ENCODE data around the gene CKLF.

The CKLF gene

DNA sequence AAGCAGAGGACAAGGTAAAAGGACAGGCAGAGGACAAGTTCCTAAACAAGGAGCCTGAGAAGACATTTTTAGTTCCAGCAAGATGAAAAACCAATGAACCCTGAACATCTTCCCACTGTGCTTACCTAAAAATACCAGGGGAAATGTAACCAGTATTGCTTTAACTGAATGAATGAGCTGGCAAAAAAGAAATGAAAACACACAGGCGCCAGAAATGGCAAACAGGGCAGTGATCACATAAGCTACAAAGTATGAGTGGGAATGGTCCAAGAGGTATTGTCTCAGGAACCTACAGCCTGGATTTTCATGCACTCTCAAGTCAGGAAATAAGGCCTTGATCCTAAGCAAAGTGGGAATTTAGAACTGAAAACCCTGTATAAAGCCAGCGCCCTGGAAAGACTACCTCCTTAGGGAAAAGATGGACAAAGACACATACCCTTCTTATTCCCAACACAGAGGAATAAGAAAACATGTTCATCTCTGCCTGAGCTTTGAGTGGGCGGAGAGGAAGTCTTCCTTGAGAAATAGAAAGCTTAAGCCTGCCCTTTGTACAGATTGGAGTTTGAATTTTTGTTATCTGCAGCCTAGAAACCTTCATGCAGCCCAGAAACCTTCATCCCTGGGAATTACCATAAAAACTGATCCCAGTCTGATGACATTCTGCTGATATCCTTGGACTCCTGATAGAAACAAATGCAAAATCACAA, 29.0 kb downstream of the CKLF start:
- TF ChIP-seq GATA3 (IDR thresholded peaks at IDR 0.05; ENCODE audit: low read depth, low read length) (no peak), GATA2 (IDR thresholded peaks at IDR 0.05; ENCODE audit: low read depth, low read length) (no peak)

GRCh38 chr16:66585481-66586239, 33.3 kb downstream of the CKLF start:
- TF ChIP-seq GATA2 (IDR thresholded peaks at IDR 0.05; ENCODE audit: low read depth, low read length) (no peak), GATA3 (IDR thresholded peaks at IDR 0.05; ENCODE audit: low read depth, low read length) (no peak)

DNA sequence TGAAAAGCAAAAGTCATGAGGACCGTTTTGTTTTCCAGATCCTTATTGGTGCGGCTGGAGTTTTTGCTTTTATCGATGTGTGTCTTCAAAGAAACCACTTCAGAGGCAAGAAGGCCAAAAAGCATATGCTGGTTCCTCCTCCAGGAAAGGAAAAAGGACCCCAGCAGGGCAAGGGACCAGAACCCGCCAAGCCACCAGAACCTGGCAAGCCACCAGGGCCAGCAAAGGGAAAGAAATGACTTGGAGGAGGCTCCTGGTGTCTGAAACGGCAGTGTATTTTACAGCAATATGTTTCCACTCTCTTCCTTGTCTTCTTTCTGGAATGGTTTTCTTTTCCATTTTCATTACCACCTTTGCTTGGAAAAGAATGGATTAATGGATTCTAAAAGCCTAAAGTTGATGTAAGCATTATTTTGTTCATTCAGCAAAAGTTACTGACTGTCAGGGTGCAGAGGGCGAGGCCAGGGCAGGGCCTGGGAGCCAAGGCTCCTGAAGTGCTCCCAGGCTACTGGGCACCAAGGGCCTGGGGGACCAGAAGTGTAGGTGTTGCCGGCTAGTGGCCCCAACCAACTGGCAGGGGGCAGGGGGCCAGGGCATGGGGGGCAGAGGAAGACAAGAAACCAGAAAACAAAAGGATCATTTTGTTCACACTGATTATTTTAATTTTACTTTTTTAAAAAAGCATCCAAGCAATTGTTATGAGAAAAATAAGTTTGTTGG, 35.7 kb downstream of the CKLF start:
- TF ChIP-seq GATA2 (IDR thresholded peaks at IDR 0.05; ENCODE audit: low read depth, low read length) (no peak), GATA3 (IDR thresholded peaks at IDR 0.05; ENCODE audit: low read depth, low read length) (no peak)

- TF ChIP-seq GATA3 (IDR thresholded peaks at IDR 0.05; ENCODE audit: low read depth, low read length) = no peak
Observed at GRCh38 chr16:66588981-66589713, 36.8 kb downstream of the CKLF start.

GRCh38 chr16:66590322-66590721, 37.9 kb downstream of the CKLF start:
- no peak for TF ChIP-seq GATA2 (IDR thresholded peaks at IDR 0.05; ENCODE audit: low read depth, low read length)
- no peak for TF ChIP-seq GATA3 (IDR thresholded peaks at IDR 0.05; ENCODE audit: low read depth, low read length)

GRCh38 chr16:66591018-66591417, 38.6 kb downstream of the CKLF start:
- TF ChIP-seq GATA2 (IDR thresholded peaks at IDR 0.05; ENCODE audit: low read depth, low read length) = no peak
- TF ChIP-seq GATA3 (IDR thresholded peaks at IDR 0.05; ENCODE audit: low read depth, low read length) = no peak

DNA sequence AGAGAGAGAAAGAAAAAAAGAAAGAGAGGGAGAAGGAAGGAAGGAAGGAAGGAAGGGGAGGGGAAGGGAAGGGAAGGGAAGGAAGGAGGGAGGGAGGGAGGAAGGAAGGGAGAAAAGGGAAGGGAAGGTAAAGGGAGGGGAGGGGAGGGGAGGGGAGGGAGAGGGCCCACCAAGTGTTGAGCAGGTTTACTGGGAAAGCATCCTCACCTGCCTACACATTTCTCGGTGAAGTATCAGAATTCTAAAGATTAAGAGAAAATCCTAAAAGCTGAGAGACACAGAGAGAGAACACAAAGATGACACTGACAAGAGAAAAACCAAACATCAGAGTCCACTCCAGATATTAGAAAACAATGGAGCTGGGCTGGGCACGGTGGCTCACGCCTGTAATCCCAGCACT, 39.9 kb downstream of the CKLF start:
- TF ChIP-seq GATA2 (IDR thresholded peaks at IDR 0.05; ENCODE audit: low read depth, low read length) = no peak
- TF ChIP-seq GATA3 (IDR thresholded peaks at IDR 0.05; ENCODE audit: low read depth, low read length) = no peak

GRCh38 chr16:66592814-66593213, 40.4 kb downstream of the CKLF start:
- no peak for TF ChIP-seq GATA3 (IDR thresholded peaks at IDR 0.05; ENCODE audit: low read depth, low read length)
- no peak for TF ChIP-seq GATA2 (IDR thresholded peaks at IDR 0.05; ENCODE audit: low read depth, low read length)

DNA sequence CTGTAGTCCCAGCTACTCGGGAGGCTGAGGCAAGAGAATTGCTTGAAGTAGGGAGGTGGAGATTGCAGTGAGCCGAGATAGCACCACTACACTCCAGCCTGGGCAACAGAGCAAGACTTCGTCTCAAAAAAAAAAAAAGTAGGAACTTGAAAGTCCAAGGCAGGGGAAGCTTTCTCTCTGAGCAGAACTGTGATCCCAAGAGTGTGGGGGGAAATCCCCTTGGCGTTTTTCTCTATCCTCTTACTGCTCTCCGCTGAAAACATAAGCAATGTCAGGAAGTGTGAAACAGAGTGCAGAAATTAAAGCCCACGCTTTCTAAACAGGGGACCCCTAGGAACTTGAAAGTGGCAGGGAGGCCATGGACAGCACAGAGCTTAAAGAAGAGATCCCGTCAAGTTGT, 42.4 kb downstream of the CKLF start:
- TF ChIP-seq GATA2 (IDR thresholded peaks at IDR 0.05; ENCODE audit: low read depth, low read length) (no peak), GATA3 (IDR thresholded peaks at IDR 0.05; ENCODE audit: low read depth, low read length) (no peak)

- TF ChIP-seq GATA3 (IDR thresholded peaks at IDR 0.05; ENCODE audit: low read depth, low read length) (no peak), GATA2 (IDR thresholded peaks at IDR 0.05; ENCODE audit: low read depth, low read length) (no peak)
Observed at GRCh38 chr16:66596986-66597848, 44.8 kb downstream of the CKLF start.

GRCh38 chr16:66598111-66598510, 45.7 kb downstream of the CKLF start:
- no peak for TF ChIP-seq GATA2 (IDR thresholded peaks at IDR 0.05; ENCODE audit: low read depth, low read length)
- TF ChIP-seq GATA3 (IDR thresholded peaks at IDR 0.05; ENCODE audit: low read depth, low read length) = no peak

GRCh38 chr16:66599726-66600125, 47.4 kb downstream of the CKLF start:
- TF ChIP-seq GATA3 (IDR thresholded peaks at IDR 0.05; ENCODE audit: low read depth, low read length) = no peak
- no peak for TF ChIP-seq GATA2 (IDR thresholded peaks at IDR 0.05; ENCODE audit: low read depth, low read length)

GRCh38 chr16:66600477-66600876, 48.1 kb downstream of the CKLF start:
- no peak for TF ChIP-seq GATA3 (IDR thresholded peaks at IDR 0.05; ENCODE audit: low read depth, low read length)
- TF ChIP-seq GATA2 (IDR thresholded peaks at IDR 0.05; ENCODE audit: low read depth, low read length) = no peak
